Activated naive CD8-positive, alpha-beta T cell treated with anti-CD3 and anti-CD28 coated beads, Interleukin-2, amount 50 U/mL, for 16 hours (primary cell): ENCODE measurements around the gene ABCB8.

Experiments
- DNase-seq: peaks from one replicate; pipeline ENCODE4 v3.0.0-alpha.2; 2020; ENCODE audit warnings: low read depth, low spot score

The ABCB8 gene

GRCh38 chr7:151085691-151086620, 57.7 kb downstream of the ABCB8 start, which contains the start of gene AGAP3:
Gene AGAP3 (plus strand): TSS chr7:151086475. CDS start chr7:151086742, 267 bp downstream.
- DNase-seq: no peak

GRCh38 chr7:151086802-151087244, 58.6 kb downstream of the ABCB8 start:
- DNase-seq: no peak

GRCh38 chr7:151087245-151088018, 59.2 kb downstream of the ABCB8 start:
- DNase-seq: no peak

- DNase-seq: no peak
Measured at GRCh38 chr7:151088019-151088855, 60.0 kb downstream of the ABCB8 start.

GRCh38 chr7:151088856-151089699, 60.8 kb downstream of the ABCB8 start:
- no peak for DNase-seq

DNA sequence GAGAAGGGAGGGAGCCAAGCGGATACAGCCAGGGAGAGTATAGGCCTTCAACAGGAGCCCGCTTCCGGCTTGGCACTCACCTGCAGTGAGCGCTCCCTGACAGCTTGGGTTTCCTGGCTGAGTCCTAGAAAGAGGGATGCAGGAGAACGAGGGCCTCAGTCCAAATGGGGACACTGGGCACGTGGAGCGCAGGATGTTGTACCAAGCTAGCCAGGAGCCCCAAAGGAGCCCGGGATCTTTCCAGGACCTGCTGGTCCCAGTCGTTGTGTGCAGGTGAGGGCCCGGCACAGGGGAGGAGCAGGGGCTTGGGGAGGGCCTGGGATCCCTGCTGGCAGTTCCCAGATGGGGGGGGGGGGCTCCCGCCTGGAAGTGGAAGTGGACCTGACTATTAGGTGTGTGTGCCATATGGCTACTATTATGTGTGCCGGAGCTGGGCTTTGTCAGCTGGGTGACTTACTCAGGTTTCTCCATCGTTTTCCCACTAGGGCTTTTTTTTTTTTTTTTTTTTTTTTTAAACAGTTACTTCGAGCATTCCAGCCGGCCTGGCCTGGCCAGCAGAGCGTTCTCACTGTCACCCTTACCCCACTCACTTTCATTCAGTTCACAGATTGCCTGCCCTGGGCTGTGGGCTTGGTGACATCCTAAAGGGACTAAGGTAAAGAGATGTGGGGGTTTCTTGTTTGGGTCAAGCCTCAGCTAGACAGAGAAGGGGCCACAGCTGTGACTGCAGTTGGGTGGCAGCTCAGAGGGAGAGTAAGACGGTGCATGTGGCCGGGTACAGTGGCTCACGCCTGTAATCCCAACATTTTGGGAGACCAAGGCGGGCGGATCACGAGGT, 61.9 kb downstream of the ABCB8 start:
- no peak for DNase-seq

- DNase-seq: no peak
Measured at GRCh38 chr7:151091003-151091402, 62.8 kb downstream of the ABCB8 start.

GRCh38 chr7:151091431-151091830, 63.2 kb downstream of the ABCB8 start:
- DNase-seq: no peak

DNA sequence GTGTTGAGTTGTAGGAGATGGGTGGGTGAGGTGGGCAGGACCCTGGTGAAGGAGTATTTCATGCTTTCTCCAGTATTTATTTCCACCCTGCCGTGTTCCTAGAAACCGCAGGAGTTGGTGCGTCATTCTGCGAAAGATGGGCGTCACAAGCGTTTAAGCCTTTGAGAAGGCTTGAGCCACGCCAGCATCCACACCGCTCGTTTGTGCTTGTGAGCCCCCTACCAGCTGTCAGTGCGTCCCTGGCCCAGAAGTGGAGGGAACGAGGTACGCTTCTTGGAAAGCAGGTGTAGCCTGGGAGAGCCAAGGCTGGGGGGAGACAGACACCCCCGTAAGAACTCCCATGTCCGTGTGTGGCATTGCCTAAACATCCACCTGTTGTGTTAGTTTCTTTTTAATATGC, 63.7 kb downstream of the ABCB8 start:
- DNase-seq: no peak

DNA sequence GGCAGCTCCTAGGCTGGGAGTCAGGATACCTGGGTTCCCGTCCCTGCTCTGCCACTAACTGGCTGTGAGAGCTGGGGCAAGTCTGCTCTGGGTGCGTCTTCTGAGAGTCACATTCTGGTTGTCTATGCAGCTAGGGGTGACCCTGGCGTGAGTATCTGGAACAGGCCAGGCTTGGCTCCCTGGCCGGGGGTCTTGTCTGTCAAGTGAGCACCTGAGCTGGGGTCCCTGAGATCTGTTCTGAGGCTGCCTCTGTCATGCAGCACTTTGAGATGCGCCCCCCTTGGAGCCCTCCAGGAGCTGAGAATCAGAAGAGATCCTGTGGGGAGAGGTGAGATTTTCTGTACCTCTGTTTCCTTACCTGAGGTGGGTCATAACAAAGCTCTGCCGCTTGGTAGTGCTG, 65.5 kb downstream of the ABCB8 start:
- no peak for DNase-seq

DNA sequence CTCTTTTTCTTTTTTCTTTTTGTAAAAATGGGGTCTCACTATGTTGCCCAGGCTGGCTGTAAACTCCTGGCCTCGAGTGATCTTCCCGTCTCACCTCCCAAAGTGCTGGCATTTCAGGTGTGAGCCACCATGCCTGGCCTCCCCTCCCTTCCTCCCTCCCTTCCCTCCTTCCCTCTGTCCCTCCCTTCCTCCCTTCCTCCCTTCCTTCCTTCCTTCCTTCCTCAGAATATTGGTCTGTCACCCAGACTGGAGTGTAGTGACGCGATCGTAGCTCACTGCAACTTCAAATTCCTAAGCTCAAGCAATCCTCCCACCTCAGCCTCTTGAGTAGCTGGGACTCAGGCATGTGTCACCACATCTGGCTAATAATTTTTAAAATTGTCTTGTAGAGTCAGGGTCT, 66.4 kb downstream of the ABCB8 start:
- no peak for DNase-seq

DNA sequence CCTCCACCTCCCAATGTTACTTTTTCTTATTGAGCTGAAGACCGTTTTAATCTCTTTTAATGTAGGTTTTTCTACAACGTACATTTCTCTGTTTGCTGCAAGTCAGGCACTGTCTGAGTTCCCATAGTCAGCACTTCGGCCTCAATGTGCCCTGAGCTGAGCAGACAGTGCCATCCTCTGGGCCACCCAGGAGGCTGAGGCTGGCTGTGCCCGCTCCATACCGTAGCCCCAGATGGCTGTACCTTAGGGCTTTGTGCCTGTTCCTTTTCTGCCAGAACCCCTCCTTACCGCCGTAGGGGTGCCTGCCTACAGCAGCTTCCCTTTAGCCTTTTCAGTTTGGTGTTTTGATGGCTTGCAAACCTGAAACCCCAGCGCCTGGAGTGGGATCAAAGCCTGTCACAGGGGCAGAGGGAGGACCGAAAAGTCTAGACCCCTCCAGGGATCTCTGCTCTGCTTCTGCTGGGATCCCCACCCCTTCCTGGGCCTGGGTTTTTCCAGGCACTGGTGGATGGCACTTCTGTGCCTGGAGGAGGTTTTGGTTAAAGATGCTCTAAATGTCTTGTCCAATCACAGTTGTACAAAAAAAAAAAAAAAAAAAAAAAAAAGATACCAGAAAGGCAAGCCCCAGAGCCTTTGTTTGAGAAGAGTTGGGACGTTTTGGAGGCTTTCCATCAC, 67.0 kb downstream of the ABCB8 start:
- no peak for DNase-seq

DNA sequence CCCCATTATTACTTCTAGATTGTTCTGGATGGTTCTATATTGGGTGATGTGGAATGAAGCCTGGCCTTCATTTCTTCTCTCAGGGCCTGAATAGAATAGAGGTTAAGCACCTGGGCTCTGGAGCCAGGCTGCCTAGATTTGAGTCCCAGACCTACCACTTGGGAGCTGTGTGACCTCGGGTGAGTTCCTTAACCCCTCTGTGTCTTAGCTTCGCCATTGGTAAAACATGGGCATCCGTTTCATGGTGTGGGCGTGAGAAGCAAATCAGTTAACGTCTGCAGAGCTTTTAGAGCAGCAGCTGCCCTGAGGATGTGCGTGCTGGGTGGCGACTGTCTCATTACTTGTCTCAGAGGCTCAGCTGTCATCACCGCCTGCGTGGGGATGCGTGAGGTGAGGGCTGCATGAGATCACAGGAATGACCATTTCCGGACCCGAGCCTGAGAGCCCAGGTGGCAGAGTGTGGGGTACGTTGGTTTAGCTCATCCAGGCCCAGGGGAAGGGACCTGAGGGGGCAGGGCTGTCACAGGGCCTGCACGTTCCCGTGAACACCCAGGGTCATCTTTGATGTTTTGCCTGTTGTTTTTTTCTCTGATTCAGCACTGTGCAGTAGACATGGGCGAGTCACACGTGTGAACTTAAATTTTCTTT, 67.7 kb downstream of the ABCB8 start:
- no peak for DNase-seq
